Neural cell (in vitro differentiated cells): ENCODE results near the gene NFIA.

Experiments
- EP300 ChIP-seq: fragments of 450-650 bp; conservative IDR thresholded peaks from 2 replicates; pipeline ENCODE4 v1.6.1; 2014; ENCODE audit warnings: antibody characterized with exemption, mild to moderate bottlenecking, moderate library complexity; ENCODE audit not compliant: poor library complexity, severe bottlenecking
- EZH2 ChIP-seq: fragments of 200-600, 300-800 bp; shearing (Covaris generic), sonication (generic); IDR thresholded peaks from 2 replicates; pipeline ENCODE4 v1.6.1; 2014; ENCODE audit warnings: antibody characterized with exemption, low read length, borderline replicate concordance, mild to moderate bottlenecking; ENCODE audit not compliant: insufficient read depth, poor library complexity, severe bottlenecking
- POLR2AphosphoS5 ChIP-seq: IDR thresholded peaks from 2 replicates; pipeline ENCODE4 v1.6.1; 2012
- RAD21 ChIP-seq: fragments of 450-650 bp; conservative IDR thresholded peaks from 2 replicates; pipeline ENCODE4 v1.6.1; 2014; ENCODE audit warnings: antibody characterized with exemption, mild to moderate bottlenecking, moderate library complexity
- TAF1 ChIP-seq: IDR thresholded peaks from 2 replicates; pipeline ENCODE4 v1.6.1; 2012; ENCODE audit warnings: low read depth
- TF ChIP-seq, protein P1 (sequence below): fragments of 450-650 bp; IDR thresholded peaks from 2 replicates; pipeline ENCODE4 v1.5.1; 2014; ENCODE audit warnings: antibody characterized with exemption, mild to moderate bottlenecking, moderate library complexity; ENCODE audit not compliant: poor library complexity, severe bottlenecking
- TF ChIP-seq, protein P2 (sequence below): IDR thresholded peaks from 2 replicates; pipeline ENCODE4 v1.6.1; 2012; ENCODE audit warnings: borderline replicate concordance

DNA sequence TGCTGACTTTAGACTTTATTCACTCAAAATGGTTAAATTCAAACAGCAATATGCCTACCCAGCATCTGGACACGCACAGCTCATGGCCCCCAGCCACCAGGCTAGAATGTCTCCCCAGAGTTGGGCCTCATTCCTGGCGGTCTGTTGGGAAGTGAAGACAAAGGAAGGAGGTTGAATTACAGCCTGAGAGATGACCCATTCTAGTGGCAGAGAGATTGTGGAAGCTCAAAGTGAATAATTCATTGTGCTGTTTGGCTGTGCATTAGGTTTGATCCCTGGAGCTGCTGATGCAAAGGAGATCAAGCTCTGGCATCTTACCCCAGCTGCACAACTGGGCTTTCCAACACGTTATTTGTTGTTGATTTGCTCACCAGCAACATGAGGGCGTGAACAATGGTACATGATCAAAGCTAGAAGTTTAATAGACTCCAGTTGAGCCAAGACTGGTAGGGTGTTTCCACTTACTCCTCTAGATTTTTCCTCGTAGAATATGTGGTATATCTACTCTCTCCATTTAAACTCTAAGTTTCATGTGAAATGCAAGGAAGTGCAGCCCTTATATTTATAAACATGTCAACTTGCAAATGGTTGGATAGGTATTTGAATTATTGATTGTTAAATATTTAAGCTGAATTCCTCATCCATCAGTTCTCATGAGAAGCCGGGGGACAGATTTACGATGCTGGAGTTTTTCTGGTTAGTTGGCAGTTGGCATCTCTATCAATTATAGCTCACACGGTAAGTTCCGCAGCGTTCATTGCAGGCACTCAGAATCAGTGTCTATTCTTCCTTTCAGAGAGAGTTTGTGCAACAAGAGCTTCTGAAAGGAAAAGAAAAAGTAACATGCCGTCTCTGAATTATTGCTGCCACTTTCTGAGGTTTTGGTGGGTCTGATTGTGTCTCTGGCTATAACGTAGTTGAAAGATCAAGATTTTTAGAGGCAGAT lies 419.9 kb downstream of the NFIA start:
- TF ChIP-seq POLR2AphosphoS5 = no peak
- TF ChIP-seq TAF1 = no peak
- TF ChIP-seq, protein P1, sequence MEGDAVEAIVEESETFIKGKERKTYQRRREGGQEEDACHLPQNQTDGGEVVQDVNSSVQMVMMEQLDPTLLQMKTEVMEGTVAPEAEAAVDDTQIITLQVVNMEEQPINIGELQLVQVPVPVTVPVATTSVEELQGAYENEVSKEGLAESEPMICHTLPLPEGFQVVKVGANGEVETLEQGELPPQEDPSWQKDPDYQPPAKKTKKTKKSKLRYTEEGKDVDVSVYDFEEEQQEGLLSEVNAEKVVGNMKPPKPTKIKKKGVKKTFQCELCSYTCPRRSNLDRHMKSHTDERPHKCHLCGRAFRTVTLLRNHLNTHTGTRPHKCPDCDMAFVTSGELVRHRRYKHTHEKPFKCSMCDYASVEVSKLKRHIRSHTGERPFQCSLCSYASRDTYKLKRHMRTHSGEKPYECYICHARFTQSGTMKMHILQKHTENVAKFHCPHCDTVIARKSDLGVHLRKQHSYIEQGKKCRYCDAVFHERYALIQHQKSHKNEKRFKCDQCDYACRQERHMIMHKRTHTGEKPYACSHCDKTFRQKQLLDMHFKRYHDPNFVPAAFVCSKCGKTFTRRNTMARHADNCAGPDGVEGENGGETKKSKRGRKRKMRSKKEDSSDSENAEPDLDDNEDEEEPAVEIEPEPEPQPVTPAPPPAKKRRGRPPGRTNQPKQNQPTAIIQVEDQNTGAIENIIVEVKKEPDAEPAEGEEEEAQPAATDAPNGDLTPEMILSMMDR = no peak
- TF ChIP-seq EZH2 = no peak
- TF ChIP-seq, protein P2, sequence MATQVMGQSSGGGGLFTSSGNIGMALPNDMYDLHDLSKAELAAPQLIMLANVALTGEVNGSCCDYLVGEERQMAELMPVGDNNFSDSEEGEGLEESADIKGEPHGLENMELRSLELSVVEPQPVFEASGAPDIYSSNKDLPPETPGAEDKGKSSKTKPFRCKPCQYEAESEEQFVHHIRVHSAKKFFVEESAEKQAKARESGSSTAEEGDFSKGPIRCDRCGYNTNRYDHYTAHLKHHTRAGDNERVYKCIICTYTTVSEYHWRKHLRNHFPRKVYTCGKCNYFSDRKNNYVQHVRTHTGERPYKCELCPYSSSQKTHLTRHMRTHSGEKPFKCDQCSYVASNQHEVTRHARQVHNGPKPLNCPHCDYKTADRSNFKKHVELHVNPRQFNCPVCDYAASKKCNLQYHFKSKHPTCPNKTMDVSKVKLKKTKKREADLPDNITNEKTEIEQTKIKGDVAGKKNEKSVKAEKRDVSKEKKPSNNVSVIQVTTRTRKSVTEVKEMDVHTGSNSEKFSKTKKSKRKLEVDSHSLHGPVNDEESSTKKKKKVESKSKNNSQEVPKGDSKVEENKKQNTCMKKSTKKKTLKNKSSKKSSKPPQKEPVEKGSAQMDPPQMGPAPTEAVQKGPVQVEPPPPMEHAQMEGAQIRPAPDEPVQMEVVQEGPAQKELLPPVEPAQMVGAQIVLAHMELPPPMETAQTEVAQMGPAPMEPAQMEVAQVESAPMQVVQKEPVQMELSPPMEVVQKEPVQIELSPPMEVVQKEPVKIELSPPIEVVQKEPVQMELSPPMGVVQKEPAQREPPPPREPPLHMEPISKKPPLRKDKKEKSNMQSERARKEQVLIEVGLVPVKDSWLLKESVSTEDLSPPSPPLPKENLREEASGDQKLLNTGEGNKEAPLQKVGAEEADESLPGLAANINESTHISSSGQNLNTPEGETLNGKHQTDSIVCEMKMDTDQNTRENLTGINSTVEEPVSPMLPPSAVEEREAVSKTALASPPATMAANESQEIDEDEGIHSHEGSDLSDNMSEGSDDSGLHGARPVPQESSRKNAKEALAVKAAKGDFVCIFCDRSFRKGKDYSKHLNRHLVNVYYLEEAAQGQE = no peak
- TF ChIP-seq RAD21 = no peak
- TF ChIP-seq EP300 = no peak
